H9 (cell line): ENCODE results near the gene NCKAP5. TPM values are rescaled to one million over a fixed set of nuclear protein-coding genes. Genes with fewer than 3 reads are reported as not detected.

Experiments used
- DNase-seq: peaks from one replicate; pipeline ENCODE4 v3.0.0-alpha.2; 2017
- H2AFZ ChIP-seq: one replicate; pipeline ENCODE4 v1.6.1; 2013; ENCODE audit warnings: mild to moderate bottlenecking, low read length, control low read depth, moderate library complexity
- H2AK5ac ChIP-seq: 2 replicates; pipeline ENCODE4 v1.6.1; 2013; ENCODE audit warnings: low read length, control low read depth, mixed read lengths; ENCODE audit not compliant: insufficient read length
- H2BK120ac ChIP-seq: one replicate; pipeline ENCODE4 v1.6.1; 2013; ENCODE audit warnings: low read depth, mild to moderate bottlenecking, low read length, control low read depth, inconsistent platforms; ENCODE audit not compliant: poor library complexity, severe bottlenecking
- H2BK12ac ChIP-seq: 2 replicates; pipeline ENCODE4 v1.6.1; 2013; ENCODE audit warnings: low read length, control low read depth, mixed read lengths, low read depth; ENCODE audit not compliant: insufficient read length
- H2BK15ac ChIP-seq: 2 replicates; pipeline ENCODE4 v1.6.1; 2013; ENCODE audit warnings: low read depth, low read length, control low read depth
- H2BK20ac ChIP-seq: one replicate; pipeline ENCODE4 v1.6.1; 2013; ENCODE audit warnings: low read depth, mild to moderate bottlenecking, low read length, control low read depth, inconsistent platforms; ENCODE audit not compliant: poor library complexity, severe bottlenecking
- H2BK5ac ChIP-seq: 2 replicates; pipeline ENCODE4 v1.6.1; 2013; ENCODE audit warnings: low read length, control low read depth, mixed read lengths; ENCODE audit not compliant: insufficient read length
- H3K14ac ChIP-seq: 2 replicates; pipeline ENCODE4 v1.6.1; 2013; ENCODE audit warnings: low read length, control low read depth; ENCODE audit not compliant: insufficient read depth
- H3K18ac ChIP-seq: 2 replicates; pipeline ENCODE4 v1.6.1; 2013; ENCODE audit warnings: low read depth, mild to moderate bottlenecking, mixed read lengths, low read length, control low read depth; ENCODE audit not compliant: insufficient read length
- H3K23ac ChIP-seq: 2 replicates; pipeline ENCODE4 v1.6.1; 2013; ENCODE audit warnings: low read length, control low read depth, mixed read lengths, low read depth; ENCODE audit not compliant: insufficient read length
- H3K23me2 ChIP-seq: 2 replicates; pipeline ENCODE4 v1.6.1; 2013; ENCODE audit warnings: low read depth, mild to moderate bottlenecking, mixed read lengths, low read length, control low read depth; ENCODE audit not compliant: insufficient read length, poor library complexity, severe bottlenecking
- H3K27ac ChIP-seq: 2 replicates; pipeline ENCODE4 v1.5.1; 2013; ENCODE audit warnings: low read length, control low read depth, mixed read lengths, low read depth; ENCODE audit not compliant: insufficient read length
- H3K27me3 ChIP-seq: 2 replicates; pipeline ENCODE4 v1.6.1; 2013; ENCODE audit warnings: low read length, control low read depth, inconsistent platforms; ENCODE audit not compliant: insufficient read depth
- H3K4ac ChIP-seq: 2 replicates; pipeline ENCODE4 v1.6.1; 2013; ENCODE audit warnings: low read depth, mild to moderate bottlenecking, control low read depth, inconsistent platforms, low read length, moderate library complexity
- H3K4me1 ChIP-seq: 2 replicates; pipeline ENCODE4 v1.6.1; 2013; ENCODE audit warnings: low read length, control low read depth, inconsistent platforms; ENCODE audit not compliant: insufficient read depth
- H3K4me2 ChIP-seq: 2 replicates; pipeline ENCODE4 v1.6.1; 2013; ENCODE audit warnings: low read length, control low read depth, mixed read lengths; ENCODE audit not compliant: insufficient read length, insufficient read depth
- H3K56ac ChIP-seq: 2 replicates; pipeline ENCODE4 v1.6.1; 2013; ENCODE audit warnings: low read depth, mild to moderate bottlenecking, mixed read lengths, low read length, control low read depth; ENCODE audit not compliant: insufficient read length
- H3K79me1 ChIP-seq: 2 replicates; pipeline ENCODE4 v1.6.1; 2013; ENCODE audit warnings: low read depth, mild to moderate bottlenecking, moderate library complexity, low read length, control low read depth, inconsistent platforms; ENCODE audit not compliant: insufficient read depth, poor library complexity, severe bottlenecking
- H3K79me2 ChIP-seq: 2 replicates; pipeline ENCODE4 v1.6.1; 2013; ENCODE audit warnings: low read length, control low read depth, inconsistent platforms; ENCODE audit not compliant: insufficient read depth
- H3K9ac ChIP-seq: 2 replicates; pipeline ENCODE4 v1.6.1; 2013; ENCODE audit warnings: low read length, control low read depth, mixed read lengths; ENCODE audit not compliant: insufficient read length; ENCODE audit errors: extremely low read depth
- H3K9me3 ChIP-seq: one replicate; pipeline ENCODE4 v1.6.1; 2013; ENCODE audit warnings: low read depth, low read length, inconsistent platforms; ENCODE audit not compliant: control insufficient read depth
- H3T11ph ChIP-seq: one replicate; pipeline ENCODE4 v1.6.1; 2013; ENCODE audit warnings: mild to moderate bottlenecking, low read length, control low read depth, inconsistent platforms
- H4K20me1 ChIP-seq: one replicate; pipeline ENCODE4 v1.6.1; 2013; ENCODE audit not compliant: control insufficient read depth, insufficient read length, insufficient read depth
- H4K5ac ChIP-seq: 2 replicates; pipeline ENCODE4 v1.6.1; 2013; ENCODE audit warnings: low read depth, mild to moderate bottlenecking, mixed read lengths, low read length, control low read depth; ENCODE audit not compliant: insufficient read length
- H4K8ac ChIP-seq: replicated peaks from 2 replicates; pipeline ENCODE4 v1.6.1; 2013; ENCODE audit warnings: low read length, control low read depth, mixed read lengths, low read depth; ENCODE audit not compliant: insufficient read length
- H4K91ac ChIP-seq: 2 replicates; pipeline ENCODE4 v1.6.1; 2013; ENCODE audit warnings: low read depth, mild to moderate bottlenecking, moderate library complexity, mixed read lengths, low read length, control low read depth; ENCODE audit not compliant: insufficient read length
- H3K27ac Mint-ChIP-seq, 3 experiments: 2 replicates in 2 of 3; 3 replicates in 1 of 3; pipeline ENCODE4 v1.8.0; 2020 to 2021; ENCODE audit warnings: mixed read lengths in 3 of 3, mild to moderate bottlenecking in 1 of 3, moderate library complexity in 1 of 3
- H3K27me3 Mint-ChIP-seq: 2 replicates; pipeline ENCODE4 v1.8.0; 2021; ENCODE audit warnings: low read depth, mild to moderate bottlenecking, moderate library complexity, mixed read lengths
- H3K36me3 Mint-ChIP-seq, 3 experiments: 2 replicates in 2 of 3; 3 replicates in 1 of 3; pipeline ENCODE4 v1.8.0; 2020 to 2021; ENCODE audit warnings: low read depth in 3 of 3, mixed read lengths in 3 of 3; ENCODE audit not compliant: insufficient read depth in 1 of 3
- H3K4me1 Mint-ChIP-seq, 2 experiments: 2 replicates each; pipeline ENCODE4 v1.8.0; 2020; ENCODE audit warnings: mixed read lengths in 2 of 2
- H3K4me3 Mint-ChIP-seq, 2 experiments: 2 replicates in 1 of 2; 3 replicates in 1 of 2; pipeline ENCODE4 v1.8.0; 2020 to 2021; ENCODE audit warnings: mild to moderate bottlenecking in 2 of 2, mixed read lengths in 2 of 2, moderate library complexity in 1 of 2
- H3K9me3 Mint-ChIP-seq, 2 experiments: 2 replicates in 1 of 2; 3 replicates in 1 of 2; pipeline ENCODE4 v1.8.0; 2020; ENCODE audit warnings: mild to moderate bottlenecking in 2 of 2, mixed read lengths in 2 of 2, moderate library complexity in 1 of 2
- total RNA-seq: library from RNA; stranded (reverse); gene quantifications from 2 replicates; pipeline ENCODE4 v1.2.1, GENCODE V29; 2021
- TF ChIP-seq, protein P1 (sequence below): fragments of 200-600 bp; sonication (generic); conservative IDR thresholded peaks from 3 replicates; pipeline ENCODE4 v1.8.0; 2021; ENCODE audit warnings: antibody characterized with exemption, mild to moderate bottlenecking

Gene NCKAP5
- total RNA-seq, 1 experiment from 2014 or later = 0.26 TPM

DNA sequence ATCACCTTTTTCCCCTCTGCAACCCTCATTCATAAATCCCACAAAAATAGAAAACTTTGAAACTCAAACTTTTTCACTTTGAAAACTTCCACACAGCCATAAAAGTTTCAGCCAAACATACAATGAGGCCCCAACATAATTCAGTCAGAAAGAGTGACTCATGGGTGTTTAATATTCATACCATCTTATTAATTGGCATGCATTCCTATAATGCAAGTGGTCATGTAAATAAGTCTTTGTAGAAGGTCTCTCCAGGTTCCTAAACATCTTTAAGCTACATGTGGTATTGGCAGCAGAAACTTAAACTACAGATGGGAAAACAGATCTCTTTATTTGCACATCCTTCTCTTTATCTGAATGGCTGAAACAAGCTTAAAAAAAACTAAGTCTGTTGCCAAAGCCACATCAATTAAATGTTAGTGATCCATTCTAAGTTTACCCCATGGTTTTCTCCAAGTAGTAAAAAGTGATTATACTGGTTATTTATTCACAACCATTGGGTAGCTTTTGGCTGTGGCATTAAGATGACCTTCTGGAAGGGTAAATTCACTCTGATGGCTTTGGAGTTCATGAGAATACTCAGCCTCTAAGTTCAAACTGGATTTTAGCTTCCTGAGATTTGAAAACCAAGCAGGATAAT is 828.1 kb downstream of the NCKAP5 start:
- TF ChIP-seq, protein P1, sequence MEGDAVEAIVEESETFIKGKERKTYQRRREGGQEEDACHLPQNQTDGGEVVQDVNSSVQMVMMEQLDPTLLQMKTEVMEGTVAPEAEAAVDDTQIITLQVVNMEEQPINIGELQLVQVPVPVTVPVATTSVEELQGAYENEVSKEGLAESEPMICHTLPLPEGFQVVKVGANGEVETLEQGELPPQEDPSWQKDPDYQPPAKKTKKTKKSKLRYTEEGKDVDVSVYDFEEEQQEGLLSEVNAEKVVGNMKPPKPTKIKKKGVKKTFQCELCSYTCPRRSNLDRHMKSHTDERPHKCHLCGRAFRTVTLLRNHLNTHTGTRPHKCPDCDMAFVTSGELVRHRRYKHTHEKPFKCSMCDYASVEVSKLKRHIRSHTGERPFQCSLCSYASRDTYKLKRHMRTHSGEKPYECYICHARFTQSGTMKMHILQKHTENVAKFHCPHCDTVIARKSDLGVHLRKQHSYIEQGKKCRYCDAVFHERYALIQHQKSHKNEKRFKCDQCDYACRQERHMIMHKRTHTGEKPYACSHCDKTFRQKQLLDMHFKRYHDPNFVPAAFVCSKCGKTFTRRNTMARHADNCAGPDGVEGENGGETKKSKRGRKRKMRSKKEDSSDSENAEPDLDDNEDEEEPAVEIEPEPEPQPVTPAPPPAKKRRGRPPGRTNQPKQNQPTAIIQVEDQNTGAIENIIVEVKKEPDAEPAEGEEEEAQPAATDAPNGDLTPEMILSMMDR = no peak
- H3K9ac ChIP-seq = no peak overlapping the region
- no peak overlapping the region for H3T11ph ChIP-seq
- H3K23me2 ChIP-seq = no peaks in the 10 kb centered on the region
- no peak overlapping the region for H4K91ac ChIP-seq
- no peak overlapping the region for H4K5ac ChIP-seq
- no peaks in the 10 kb centered on the region for H3K79me1 ChIP-seq
- no peaks in the 10 kb centered on the region for H4K20me1 ChIP-seq
- no peak overlapping the region for H3K14ac ChIP-seq
- no peak for DNase-seq
- H2BK120ac ChIP-seq = no peak overlapping the region
- H3K9me3 Mint-ChIP-seq = peaks cover 0 to 6% of the 10 kb centered on the region in 2 experiments; a peak in 1 of 5 replicates
- H3K4me1 ChIP-seq = no peaks in the 10 kb centered on the region
- no peak overlapping the region for H4K8ac ChIP-seq
- no peak overlapping the region for H3K27ac Mint-ChIP-seq
- no peak overlapping the region for H3K18ac ChIP-seq
- no peak overlapping the region for H2AFZ ChIP-seq
- H3K27me3 ChIP-seq = no peaks in the 10 kb centered on the region
- no peaks in the 10 kb centered on the region for H3K9me3 ChIP-seq
- no peak overlapping the region for H2BK12ac ChIP-seq
- H3K4me1 Mint-ChIP-seq = peaks cover 5% of the 10 kb centered on the region in 2 experiments; a peak in 3 of 4 replicates
- H2AK5ac ChIP-seq = no peak overlapping the region
- H3K27me3 Mint-ChIP-seq = no peaks in the 10 kb centered on the region
- H2BK5ac ChIP-seq = no peak overlapping the region
- no peak overlapping the region for H3K4ac ChIP-seq
- no peak overlapping the region for H2BK15ac ChIP-seq
- no peak overlapping the region for H3K56ac ChIP-seq
- no peak overlapping the region for H3K4me3 Mint-ChIP-seq
- H3K79me2 ChIP-seq = no peaks in the 10 kb centered on the region
- H3K4me2 ChIP-seq = no peak overlapping the region
- no peak overlapping the region for H2BK20ac ChIP-seq
- peaks cover 0 to 4% (median 0%) of the 10 kb centered on the region in 3 experiments; a peak in 2 of 7 replicates for H3K36me3 Mint-ChIP-seq
- H3K23ac ChIP-seq = no peak overlapping the region
- H3K27ac ChIP-seq = no peak overlapping the region
